GM21423 (cell line): ENCODE results near the gene LRRC61.
"Not testable (repeated sequence)": the region's sequence is repeated elsewhere in the genome, so short reads cannot be mapped to it uniquely, and the experiment has no call there.

Experiments used
- ATAC-seq: cut with Tn5 transposase; IDR thresholded peaks from one replicate; pipeline ENCODE4 v1.9.1; 2021; ENCODE audit warnings: mild to moderate bottlenecking, moderate library complexity; ENCODE audit not compliant: unreplicated experiment

Gene LRRC61, protein sequence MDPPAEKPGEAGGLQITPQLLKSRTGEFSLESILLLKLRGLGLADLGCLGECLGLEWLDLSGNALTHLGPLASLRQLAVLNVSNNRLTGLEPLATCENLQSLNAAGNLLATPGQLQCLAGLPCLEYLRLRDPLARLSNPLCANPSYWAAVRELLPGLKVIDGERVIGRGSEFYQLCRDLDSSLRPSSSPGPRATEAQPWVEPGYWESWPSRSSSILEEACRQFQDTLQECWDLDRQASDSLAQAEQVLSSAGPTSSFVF

GRCh38 chr7:150322833-150323681, at the start of gene LRRC61, which contains the start of gene ACTR3C:
Gene LRRC61, plus strand, starts transcription at chr7:150323355. Its CDS starts 13,507 bp downstream, at chr7:150336862.
Gene ACTR3C, minus strand, starts transcription at chr7:150323545. Its CDS starts 28,249 bp downstream, at chr7:150295296.
- peak; percentile 60 for ATAC-seq

DNA sequence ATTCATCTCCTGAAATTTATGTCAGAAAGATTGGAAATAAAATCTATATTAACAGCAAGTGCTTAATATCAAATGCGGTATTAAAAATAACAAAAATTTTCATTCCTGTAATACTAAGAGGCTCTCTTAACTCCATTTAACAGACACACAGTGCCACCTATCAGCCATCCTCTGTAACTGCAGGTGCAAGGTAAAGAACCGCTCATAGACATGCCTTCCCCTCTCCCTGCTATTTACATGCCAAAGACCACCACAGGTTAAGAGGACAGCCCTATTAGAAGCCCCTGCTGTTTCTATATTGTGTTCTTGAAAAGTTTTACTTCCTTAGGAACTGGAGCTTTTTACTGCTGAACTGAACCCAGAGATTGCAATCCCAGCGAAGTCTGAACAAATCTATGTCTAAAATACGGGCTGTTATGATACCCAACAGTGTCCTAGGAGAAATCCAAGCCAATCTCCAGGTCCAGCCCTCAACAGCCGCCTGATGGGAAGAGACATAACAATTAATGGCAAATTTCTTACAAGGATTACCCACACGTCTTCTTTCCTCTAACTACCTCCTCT, 46.9 kb upstream of the LRRC61 start:
- ATAC-seq = peak; percentile 52

GRCh38 chr7:150278383-150278782, 44.8 kb upstream of the LRRC61 start:
- not testable (repeated sequence) for ATAC-seq

DNA sequence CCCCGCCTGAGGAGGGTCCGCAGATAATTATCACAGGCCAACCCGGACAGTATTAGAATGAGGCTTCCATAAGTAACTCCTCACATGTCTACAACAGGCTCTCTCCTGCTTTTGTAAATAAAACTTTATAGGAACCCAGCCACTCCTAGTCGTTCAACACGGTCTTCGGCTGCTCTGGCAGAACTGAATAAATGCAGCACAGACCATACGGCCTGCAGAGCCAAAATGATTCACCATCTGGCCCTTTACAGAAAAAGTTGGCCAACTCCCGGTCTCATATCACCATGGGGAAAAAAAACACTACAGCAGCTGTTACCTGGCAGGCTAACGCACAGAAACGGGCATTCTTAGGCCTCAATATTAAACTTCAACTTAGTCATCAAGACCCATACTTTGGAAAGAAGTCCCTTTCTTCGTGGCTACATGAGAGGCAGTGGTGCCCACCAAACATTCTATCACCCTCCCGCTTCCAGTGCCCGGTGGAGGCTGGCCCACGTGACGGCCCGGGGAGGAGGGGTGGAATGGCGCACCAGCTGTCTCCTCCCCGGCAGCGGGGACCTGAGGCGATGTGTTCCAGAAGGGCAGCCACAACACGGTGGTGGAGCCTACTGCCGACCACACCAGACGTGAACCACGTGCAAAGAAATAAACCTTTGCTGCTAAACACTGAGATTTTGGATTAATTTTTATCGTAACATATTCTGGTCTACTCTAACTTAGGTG, 41.3 kb upstream of the LRRC61 start:
- not testable (repeated sequence) for ATAC-seq

DNA sequence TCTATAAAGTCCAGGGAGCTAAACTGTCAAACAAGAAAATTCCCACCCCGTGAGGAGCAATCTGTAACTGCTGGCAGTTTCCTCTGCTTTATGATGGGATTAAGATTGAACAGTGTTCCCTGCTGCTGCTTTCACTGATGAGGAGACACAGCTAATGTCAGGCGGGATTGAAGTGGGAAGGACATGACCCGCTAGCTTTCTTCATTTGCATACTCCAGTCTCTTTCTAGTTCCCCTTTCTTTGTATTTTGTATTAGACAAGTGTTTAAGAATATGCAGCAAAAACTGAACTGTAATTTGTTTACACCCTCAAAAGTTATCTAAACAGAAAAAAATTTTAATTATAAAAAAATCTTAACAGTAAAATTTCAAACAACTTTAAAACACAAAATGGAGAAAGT, 40.0 kb upstream of the LRRC61 start:
- ATAC-seq = not testable (repeated sequence)

GRCh38 chr7:150283608-150284007, 39.5 kb upstream of the LRRC61 start:
- not testable (repeated sequence) for ATAC-seq

GRCh38 chr7:150285849-150286754, 37.1 kb upstream of the LRRC61 start:
- peak; percentile 66 for ATAC-seq

- not testable (repeated sequence) for ATAC-seq
Measured at GRCh38 chr7:150287815-150288214, 35.3 kb upstream of the LRRC61 start.

DNA sequence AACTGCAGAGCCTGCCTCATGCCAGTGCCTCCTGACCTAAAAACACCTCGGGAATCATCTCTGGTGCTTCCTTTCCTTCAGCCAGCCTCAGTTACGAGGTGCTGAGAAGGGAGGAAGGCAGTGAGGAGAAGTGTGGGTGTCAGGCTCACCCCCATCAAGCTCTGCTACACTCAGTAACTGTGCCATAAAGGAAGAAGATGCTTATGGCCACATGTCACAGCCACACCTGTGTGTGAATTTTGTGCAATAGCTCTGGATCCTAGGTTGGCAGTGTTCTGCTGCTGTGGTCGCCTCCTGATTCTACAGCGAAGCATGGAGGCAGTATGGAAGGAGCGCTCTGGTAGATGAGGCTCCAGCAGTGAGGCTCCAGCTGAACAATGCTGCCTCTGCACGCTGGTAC, 34.3 kb upstream of the LRRC61 start:
- not testable (repeated sequence) for ATAC-seq

DNA sequence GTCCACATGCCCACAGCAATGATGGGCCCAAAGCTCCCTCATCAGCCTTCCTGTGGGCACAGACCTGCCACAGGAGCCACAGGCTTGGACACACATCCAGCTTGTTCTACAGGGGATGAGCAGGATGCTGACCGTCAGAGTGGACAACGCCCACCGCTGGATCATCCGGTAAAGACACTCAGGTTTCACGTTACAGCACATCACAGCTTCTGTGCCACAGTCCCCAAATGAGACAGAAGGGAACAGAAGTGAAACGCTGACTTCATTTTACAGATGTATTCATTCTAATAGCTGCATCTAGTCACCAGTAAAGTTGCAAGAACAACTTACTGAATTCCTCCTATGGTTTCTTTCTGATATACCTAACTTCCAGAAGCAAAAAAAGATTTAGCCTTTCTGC, 32.8 kb upstream of the LRRC61 start:
- not testable (repeated sequence) for ATAC-seq

GRCh38 chr7:150295027-150295426, 28.1 kb upstream of the LRRC61 start:
- not testable (repeated sequence) for ATAC-seq

- ATAC-seq = not testable (repeated sequence)
Measured at GRCh38 chr7:150295614-150296013, 27.5 kb upstream of the LRRC61 start.

DNA sequence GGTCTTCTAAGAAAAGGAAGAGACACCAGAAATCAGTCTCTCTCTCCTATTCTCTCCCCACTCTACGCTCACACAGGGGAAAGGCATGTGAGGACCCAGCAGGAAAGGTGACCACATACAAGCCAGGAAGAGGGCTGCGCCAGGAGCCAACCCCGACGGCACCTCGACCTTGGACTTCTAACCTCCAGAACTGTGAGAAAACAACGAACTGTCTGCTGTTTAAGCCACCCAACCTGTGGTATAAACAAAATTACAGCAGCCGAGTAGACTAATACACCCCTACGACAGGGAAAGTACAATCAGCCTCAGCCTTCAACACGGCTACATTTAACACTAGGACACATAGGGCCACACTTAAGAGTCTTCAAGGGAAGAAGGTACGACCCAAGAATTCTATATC, 26.4 kb upstream of the LRRC61 start:
- not testable (repeated sequence) for ATAC-seq

DNA sequence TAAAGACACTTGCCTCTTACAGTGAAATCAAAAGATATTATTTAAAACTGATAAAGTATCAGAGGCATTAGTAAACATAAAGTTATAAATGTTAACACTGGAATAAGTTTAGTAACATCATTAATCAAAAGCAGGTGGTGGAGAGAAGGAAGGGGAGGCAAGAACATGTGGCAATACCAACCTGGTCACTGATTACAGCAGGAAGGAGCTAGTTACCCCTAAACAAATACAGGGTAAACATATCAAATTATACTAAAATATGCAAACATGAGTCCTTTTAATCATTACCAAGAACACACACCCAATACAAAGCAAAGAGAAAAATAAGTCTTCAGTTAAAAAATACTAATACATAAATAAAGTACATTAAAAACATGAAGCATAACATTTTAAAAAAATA, 25.2 kb upstream of the LRRC61 start:
- ATAC-seq = not testable (repeated sequence)

- not testable (repeated sequence) for ATAC-seq
Measured at GRCh38 chr7:150302908-150303310, 20.2 kb upstream of the LRRC61 start.

GRCh38 chr7:150304499-150305258, 18.5 kb upstream of the LRRC61 start:
- not testable (repeated sequence) for ATAC-seq

GRCh38 chr7:150305259-150305902, 17.8 kb upstream of the LRRC61 start:
- ATAC-seq = not testable (repeated sequence)

GRCh38 chr7:150305903-150306284, 17.3 kb upstream of the LRRC61 start:
- not testable (repeated sequence) for ATAC-seq

DNA sequence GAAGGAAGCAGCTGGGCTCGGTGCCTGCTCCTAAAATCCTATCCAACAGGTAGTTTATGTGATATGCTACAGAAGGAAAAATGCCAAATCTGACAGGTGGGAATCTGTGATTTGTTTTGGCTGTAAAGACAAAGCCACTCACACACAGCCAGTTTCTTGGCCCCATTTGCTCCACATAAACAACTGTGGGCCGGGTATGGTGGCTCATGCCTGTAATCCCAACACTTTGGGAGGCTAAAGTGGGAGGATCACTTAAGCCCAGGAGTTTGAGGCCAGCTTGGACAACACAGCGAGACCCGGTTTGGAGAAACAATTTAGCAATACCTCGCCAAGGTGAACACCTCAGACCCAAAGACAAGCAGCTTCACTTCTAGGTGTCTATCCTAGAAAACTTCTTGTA, 16.8 kb upstream of the LRRC61 start:
- ATAC-seq = not testable (repeated sequence)
